KOPT-K1 (cell line): ENCODE data around the gene P3H1.

Experiments used
- H3K27ac ChIP-seq: fragments of 200-600 bp; sonication (generic); 2 replicates; pipeline ENCODE4 v1.5.1; 2016; ENCODE audit warnings: antibody characterized with exemption, mild to moderate bottlenecking, low read depth, low read length; ENCODE audit not compliant: poor library complexity, severe bottlenecking
- H3K36me3 ChIP-seq: fragments of 200-600 bp; sonication (generic); 2 replicates; pipeline ENCODE4 v1.5.1; 2017; ENCODE audit warnings: antibody characterized with exemption, mild to moderate bottlenecking, low read length, moderate library complexity; ENCODE audit not compliant: insufficient read depth
- H3K9me3 ChIP-seq: fragments of 200-600 bp; sonication (generic); 2 replicates; pipeline ENCODE4 v1.5.1; 2017; ENCODE audit warnings: antibody characterized with exemption, low read length, mild to moderate bottlenecking; ENCODE audit not compliant: insufficient read depth, poor library complexity, severe bottlenecking

Gene P3H1

GRCh38 chr1:42743317-42744147, 23.3 kb downstream of the P3H1 start:
- Histone ChIP-seq H3K27ac (no peak overlapping the region), H3K36me3 (peaks cover 34% of the 10 kb centered on the region; the same call in 1 of the 2 replicates), H3K9me3 (no peaks in the 10 kb centered on the region)

- no peak overlapping the region for H3K27ac ChIP-seq
- H3K9me3 ChIP-seq, result no peaks in the 10 kb centered on the region
- H3K36me3 ChIP-seq, result peaks cover 26% of the 10 kb centered on the region; the same call in 1 of the 2 replicates
Observed at GRCh38 chr1:42742617-42743316, 24.1 kb downstream of the P3H1 start.

- no peaks in the 10 kb centered on the region for H3K9me3 ChIP-seq
- no peak overlapping the region for H3K27ac ChIP-seq
- H3K36me3 ChIP-seq, result peaks cover 20% of the 10 kb centered on the region; the same call in 1 of the 2 replicates
Observed at GRCh38 chr1:42742141-42742540, 24.7 kb downstream of the P3H1 start.

- Histone ChIP-seq H3K36me3 (peaks cover 15% of the 10 kb centered on the region; the same call in 1 of the 2 replicates), H3K27ac (no peak overlapping the region), H3K9me3 (no peaks in the 10 kb centered on the region)
Observed at GRCh38 chr1:42741706-42742105, 25.1 kb downstream of the P3H1 start.

- no peak overlapping the region for H3K27ac ChIP-seq
- peaks cover 9% of the 10 kb centered on the region; the same call in 1 of the 2 replicates for H3K36me3 ChIP-seq
- no peaks in the 10 kb centered on the region for H3K9me3 ChIP-seq
Observed at GRCh38 chr1:42740851-42741580, 25.8 kb downstream of the P3H1 start.

- Histone ChIP-seq H3K9me3 (no peaks in the 10 kb centered on the region), H3K27ac (no peak within 1 kb of the TSS), H3K36me3 (no peaks in the 10 kb centered on the region)
Observed at GRCh38 chr1:42739753-42740700, 26.8 kb downstream of the P3H1 start, which contains the start of gene CLDN19. Gene CLDN19, minus strand, starts transcription at chr1:42740236. Its CDS starts 173 bp downstream, at chr1:42740063.

- Histone ChIP-seq H3K9me3 (no peaks in the 10 kb centered on the region), H3K36me3 (no peaks in the 10 kb centered on the region), H3K27ac (no peak overlapping the region)
Observed at GRCh38 chr1:42738678-42739226, 28.1 kb downstream of the P3H1 start.

GRCh38 chr1:42737986-42738677, 28.7 kb downstream of the P3H1 start:
- no peak overlapping the region for H3K27ac ChIP-seq
- H3K36me3 ChIP-seq, result no peaks in the 10 kb centered on the region
- H3K9me3 ChIP-seq, result no peaks in the 10 kb centered on the region

- no peak overlapping the region for H3K27ac ChIP-seq
- H3K36me3 ChIP-seq, result no peaks in the 10 kb centered on the region
Observed at GRCh38 chr1:42737257-42737656, 29.6 kb downstream of the P3H1 start.

GRCh38 chr1:42736571-42737200, 30.1 kb downstream of the P3H1 start:
- H3K9me3 ChIP-seq, result no peaks in the 10 kb centered on the region
- H3K36me3 ChIP-seq, result no peaks in the 10 kb centered on the region
- no peak overlapping the region for H3K27ac ChIP-seq

More at GRCh38 chr1:42737257-42737656, 29.6 kb downstream of the P3H1 start:
- H3K9me3 ChIP-seq, result no peaks in the 10 kb centered on the region

GRCh38 chr1:42736152-42736551, 30.7 kb downstream of the P3H1 start:
- Histone ChIP-seq H3K27ac (no peak overlapping the region), H3K9me3 (no peaks in the 10 kb centered on the region), H3K36me3 (no peaks in the 10 kb centered on the region)

- H3K36me3 ChIP-seq, result no peaks in the 10 kb centered on the region
- H3K9me3 ChIP-seq, result no peaks in the 10 kb centered on the region
- no peak overlapping the region for H3K27ac ChIP-seq
Observed at GRCh38 chr1:42735477-42736105, 31.2 kb downstream of the P3H1 start.

- Histone ChIP-seq H3K9me3 (no peaks in the 10 kb centered on the region), H3K27ac (no peak overlapping the region), H3K36me3 (no peaks in the 10 kb centered on the region)
Observed at GRCh38 chr1:42735056-42735455, 31.8 kb downstream of the P3H1 start.
